HG02852 (cell line): ENCODE results near the gene SLC39A11.
"Not testable (repeated sequence)": the region's sequence is repeated elsewhere in the genome, so short reads cannot be mapped to it uniquely, and the experiment has no call there.

ENCODE experiments used
- ATAC-seq: cut with Tn5 transposase; IDR thresholded peaks from one replicate; pipeline ENCODE4 v1.9.1; 2021; ENCODE audit warnings: mild to moderate bottlenecking, moderate library complexity; ENCODE audit not compliant: unreplicated experiment

The SLC39A11 gene

DNA sequence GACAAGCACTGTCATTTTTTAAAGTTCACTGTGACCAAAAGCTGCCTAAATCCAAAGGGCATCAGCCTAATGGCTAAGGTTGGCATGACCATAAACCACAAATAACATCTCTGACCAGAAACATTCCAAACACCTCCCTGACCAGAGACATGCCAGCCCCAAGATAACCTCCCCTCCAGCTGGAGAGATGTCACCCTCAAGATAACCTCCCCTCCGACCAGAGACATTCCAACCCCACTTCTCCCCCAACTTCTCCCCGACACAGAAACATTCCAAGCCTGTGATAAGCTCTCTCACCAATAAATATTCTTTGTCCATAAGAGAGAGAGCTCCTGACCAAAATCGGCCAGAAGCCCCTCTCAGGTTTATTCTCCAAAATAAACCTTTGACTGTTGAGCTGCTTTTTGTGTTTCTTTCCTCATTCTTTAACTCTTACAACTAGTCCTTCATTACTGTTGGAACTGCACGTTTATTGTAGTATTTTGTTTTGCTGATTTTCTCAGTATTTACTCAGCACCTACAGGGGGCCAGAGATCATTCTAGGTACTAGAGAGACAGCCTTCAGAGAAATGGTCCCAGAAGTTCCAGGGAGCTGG is 325.6 kb downstream of the SLC39A11 start:
- ATAC-seq, result no peak

DNA sequence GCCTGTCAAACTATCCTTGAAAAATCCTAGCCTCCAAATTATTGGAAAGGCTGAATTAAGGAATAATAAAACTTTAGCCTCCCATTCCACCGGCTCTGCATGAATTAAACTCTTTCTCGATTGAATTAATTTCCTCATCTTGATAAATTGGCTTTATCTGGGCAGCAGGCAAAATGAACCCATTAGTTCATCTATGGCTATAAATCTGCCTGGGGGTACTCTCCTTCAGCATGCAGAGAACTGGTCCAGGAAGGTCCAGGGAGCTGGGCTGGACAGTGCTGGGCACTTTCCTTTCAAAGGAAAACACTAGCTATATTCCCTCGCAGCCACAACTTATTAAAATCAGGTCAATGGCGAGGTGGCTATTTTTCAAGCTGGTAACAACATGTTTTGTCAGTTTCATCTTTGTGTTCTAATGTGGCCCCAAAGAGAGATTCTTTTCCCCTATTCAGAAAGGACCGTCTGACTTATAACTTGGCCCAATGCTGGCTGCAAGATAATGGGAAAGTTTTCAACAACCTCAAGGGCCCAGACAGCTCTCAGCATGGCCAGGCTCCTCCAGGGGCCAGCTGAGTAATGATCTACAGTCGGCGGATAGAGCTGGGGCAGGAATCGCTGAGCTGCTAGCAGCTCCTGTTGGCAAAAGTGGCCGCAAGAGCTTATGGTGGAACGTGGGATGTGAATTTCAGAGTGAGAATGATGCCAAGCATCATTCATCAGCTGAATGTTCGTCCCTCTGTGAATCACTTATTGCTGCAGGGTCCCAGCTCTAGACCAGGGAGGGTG is 326.9 kb downstream of the SLC39A11 start:
- no peak for ATAC-seq

DNA sequence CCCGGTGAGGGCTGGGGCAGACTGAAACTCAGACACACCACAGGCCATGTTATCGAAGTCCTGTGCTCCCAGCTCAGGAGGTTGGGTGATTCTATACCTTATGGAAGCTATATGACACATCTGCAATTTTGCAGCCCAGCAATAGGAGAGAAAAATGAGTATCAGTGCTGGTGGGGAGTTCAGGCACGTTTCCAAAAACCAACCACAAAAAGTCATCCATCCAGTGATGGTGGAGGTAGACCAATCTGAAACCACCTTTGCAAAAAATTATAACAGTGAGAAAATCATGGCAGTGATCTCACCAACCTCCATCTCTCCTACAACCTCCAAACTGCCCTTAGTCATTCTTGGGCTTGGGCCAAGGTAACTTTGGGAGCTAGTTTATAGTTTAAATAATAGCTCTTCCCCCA is 327.9 kb downstream of the SLC39A11 start:
- ATAC-seq, result no peak

- ATAC-seq, result no peak
These were observed 328.5 kb downstream of the SLC39A11 start for GRCh38 chr17:72763981-72764380.

GRCh38 chr17:72761893-72762575 is 330.5 kb downstream of the SLC39A11 start:
- not testable (repeated sequence) for ATAC-seq

DNA sequence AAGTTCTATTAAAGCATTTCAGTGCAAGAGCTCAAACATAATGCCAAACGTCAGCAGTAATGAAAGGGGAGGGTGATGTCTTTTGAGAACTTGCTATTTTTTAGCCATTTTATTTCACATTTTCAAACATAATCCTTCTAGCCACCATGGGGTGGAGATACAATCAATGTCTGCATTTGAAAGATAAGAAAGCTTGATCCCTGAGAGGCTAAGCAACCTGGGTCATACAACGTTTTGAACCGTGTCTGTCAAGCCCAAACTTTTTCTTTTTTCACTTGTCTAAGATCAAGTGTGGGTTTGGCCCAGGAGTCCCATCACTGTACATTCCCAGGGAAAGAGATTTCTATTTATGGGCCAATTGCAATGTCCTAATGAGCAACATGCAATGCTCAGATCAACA is 331.1 kb downstream of the SLC39A11 start:
- no peak for ATAC-seq

- ATAC-seq, result no peak
These were observed 332.1 kb downstream of the SLC39A11 start for GRCh38 chr17:72760368-72760767.

- no peak for ATAC-seq
These were observed 333.2 kb downstream of the SLC39A11 start for GRCh38 chr17:72759301-72759700.

DNA sequence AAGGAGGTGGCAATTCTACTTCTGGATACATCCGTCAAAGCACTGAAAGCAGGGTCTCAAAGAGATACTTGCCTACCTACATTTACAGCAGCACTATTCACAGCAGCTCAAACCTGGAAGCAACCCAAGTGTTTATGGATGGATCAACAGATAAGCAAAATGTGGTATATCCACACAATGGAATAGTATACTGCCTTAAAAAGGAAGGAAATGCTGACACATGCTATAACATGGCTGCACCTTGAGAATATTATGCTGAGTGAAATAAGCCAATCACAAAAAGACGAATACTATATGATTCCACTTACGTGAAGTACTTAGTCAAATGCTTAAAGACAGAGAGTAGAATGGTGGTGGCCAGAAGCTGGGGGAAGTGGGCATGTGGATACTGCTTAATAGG is 336.2 kb downstream of the SLC39A11 start:
- ATAC-seq, result no peak

GRCh38 chr17:72754513-72754912 is 338.0 kb downstream of the SLC39A11 start:
- no peak for ATAC-seq

DNA sequence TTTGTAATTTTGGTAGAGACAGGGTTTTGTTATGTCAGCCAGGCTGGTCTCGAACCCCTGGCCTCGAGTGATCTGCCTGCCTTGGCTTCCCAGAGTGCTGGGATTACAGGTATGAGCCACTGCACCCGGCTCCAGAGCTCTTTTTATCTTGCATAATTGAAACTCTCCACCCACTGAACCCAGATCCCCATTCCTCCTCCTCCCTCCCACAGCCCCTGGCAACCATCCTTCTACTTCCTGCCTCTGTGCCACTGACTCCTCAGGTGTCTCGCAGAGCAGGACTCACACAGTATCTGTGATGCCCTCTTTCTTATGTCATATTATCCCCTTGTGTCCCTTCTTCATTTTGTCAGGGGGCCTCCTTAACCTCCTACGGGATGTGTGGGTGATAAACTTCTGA is 340.7 kb downstream of the SLC39A11 start:
- ATAC-seq, result no peak

GRCh38 chr17:72749119-72749572 is 343.3 kb downstream of the SLC39A11 start:
- ATAC-seq, result no peak

DNA sequence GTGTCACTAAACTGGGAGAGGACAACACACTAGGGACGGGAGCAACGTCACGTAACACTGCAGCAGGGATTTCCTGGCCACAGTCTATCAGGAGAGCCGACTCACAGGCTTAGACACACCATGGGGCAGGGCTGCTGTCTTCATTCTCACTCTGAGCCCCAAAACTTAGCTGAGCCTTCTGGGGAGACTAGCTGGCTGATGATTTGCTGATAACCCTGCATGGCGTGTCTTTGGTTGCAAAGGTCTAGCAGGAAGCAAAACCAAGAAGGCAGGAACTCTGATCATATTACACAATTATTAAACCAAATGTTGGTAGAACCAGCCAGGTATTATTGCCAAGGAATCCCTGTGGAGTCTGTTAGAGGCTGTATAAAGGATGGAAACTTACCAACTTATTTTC is 345.0 kb downstream of the SLC39A11 start:
- ATAC-seq, result no peak

DNA sequence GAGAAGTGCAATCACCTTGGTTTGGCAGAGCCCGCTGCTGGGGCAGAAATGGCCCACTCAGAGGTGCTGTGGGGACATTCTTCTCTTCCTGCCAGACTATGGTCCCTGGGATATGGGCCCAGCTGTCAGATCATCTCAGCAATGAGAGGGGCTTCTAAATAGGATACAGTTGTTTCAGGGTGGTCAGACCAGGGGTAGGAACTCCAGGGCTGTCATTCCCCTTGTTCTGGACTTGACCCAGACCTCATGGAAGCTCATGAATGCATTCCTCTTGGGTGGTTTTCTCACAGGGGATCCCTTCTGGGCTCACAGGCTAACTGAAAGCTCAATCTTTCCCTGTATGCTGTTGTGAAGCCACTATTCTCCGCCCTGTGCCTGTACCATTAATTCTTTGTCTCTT is 347.2 kb downstream of the SLC39A11 start:
- ATAC-seq, result no peak

DNA sequence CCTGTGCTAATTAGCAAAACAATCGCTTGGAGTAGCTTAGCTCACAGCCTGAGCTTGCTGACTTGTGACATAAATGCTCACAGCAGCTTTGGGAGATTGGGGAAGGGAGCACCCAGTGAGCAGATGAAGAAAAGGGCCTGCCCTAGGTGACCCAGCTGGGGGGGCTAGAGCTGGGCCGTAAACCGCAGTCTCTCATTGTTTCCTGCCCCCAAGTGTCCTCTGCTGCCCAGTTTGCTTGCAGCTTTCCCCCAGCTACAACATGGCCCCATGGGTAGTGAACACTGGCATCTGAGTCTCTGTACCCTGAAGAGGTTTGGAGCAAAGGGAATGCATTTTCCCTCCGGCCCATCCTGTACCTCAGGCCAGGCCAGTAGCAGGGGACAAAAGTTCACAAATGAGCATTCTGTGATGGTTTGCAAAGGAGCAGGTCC is 349.4 kb downstream of the SLC39A11 start:
- no peak for ATAC-seq

DNA sequence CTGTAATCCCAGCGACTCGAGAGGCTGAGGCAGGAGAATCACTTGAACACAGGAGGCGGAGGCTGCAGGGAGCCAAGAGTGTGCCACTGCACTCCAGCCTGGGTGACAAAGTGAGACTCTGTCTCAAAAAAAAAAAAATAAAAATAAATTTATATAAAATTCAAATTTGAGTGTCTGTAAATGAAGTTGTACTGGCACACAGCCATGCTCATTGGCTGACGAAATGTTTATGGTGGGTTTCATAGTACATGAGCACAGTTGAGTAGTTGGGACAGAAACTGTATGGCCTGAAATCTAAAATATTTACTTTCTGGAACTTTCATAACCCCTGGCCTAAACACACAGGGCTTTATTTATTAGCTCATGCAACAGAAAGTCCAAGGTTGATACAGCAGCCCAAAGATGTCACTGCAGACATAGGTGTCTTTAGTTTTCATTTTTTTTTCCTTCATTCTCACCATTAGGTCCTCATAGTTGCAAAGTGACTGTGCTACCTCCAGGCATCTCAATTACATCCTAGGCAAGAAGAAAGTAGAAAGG is 355.3 kb downstream of the SLC39A11 start:
- no peak for ATAC-seq

DNA sequence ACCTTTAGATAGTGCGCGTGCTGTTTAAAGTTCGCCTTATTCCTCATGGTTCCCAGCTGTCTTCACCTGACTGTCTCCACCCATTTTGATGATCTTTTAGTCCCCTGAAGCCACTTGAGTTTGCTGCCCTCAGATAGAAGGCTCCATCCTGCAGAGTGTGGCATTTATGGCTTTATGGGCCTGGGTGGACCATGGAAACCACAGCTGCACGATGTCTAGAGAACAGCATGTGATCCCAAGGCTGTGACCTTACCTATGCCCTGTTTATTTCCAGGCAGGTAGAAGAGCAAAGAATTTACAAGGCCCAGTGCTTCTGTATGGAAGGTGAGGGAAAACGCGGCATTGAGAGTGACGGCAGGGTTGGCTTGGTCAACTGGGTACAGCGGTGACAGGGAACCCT is 356.9 kb downstream of the SLC39A11 start:
- no peak for ATAC-seq

- no peak for ATAC-seq
These were observed 357.4 kb downstream of the SLC39A11 start for GRCh38 chr17:72735048-72735447.

- no peak for ATAC-seq
These were observed 357.9 kb downstream of the SLC39A11 start for GRCh38 chr17:72734613-72735012.

- ATAC-seq, result peak; percentile 77
These were observed 358.7 kb downstream of the SLC39A11 start for GRCh38 chr17:72733619-72734282.
